GM20000 (cell line): ENCODE measurements around the gene ASTN2.

Experiments
- DNase-seq: peaks from one replicate; pipeline ENCODE4 v3.0.0; 2012; ENCODE audit warnings: low spot score
- TF ChIP-seq, protein P1 (sequence below): IDR thresholded peaks from 2 replicates; pipeline ENCODE4 v1.5.1; 2012; ENCODE audit warnings: mild to moderate bottlenecking, control low read depth; ENCODE audit errors: extremely low read depth, missing control alignments

The ASTN2 gene

GRCh38 chr9:117123729-117124128 lies 291.1 kb downstream of the ASTN2 start:
- TF ChIP-seq, protein P1, sequence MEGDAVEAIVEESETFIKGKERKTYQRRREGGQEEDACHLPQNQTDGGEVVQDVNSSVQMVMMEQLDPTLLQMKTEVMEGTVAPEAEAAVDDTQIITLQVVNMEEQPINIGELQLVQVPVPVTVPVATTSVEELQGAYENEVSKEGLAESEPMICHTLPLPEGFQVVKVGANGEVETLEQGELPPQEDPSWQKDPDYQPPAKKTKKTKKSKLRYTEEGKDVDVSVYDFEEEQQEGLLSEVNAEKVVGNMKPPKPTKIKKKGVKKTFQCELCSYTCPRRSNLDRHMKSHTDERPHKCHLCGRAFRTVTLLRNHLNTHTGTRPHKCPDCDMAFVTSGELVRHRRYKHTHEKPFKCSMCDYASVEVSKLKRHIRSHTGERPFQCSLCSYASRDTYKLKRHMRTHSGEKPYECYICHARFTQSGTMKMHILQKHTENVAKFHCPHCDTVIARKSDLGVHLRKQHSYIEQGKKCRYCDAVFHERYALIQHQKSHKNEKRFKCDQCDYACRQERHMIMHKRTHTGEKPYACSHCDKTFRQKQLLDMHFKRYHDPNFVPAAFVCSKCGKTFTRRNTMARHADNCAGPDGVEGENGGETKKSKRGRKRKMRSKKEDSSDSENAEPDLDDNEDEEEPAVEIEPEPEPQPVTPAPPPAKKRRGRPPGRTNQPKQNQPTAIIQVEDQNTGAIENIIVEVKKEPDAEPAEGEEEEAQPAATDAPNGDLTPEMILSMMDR: no peak

GRCh38 chr9:117122953-117123352 lies 291.9 kb downstream of the ASTN2 start:
- DNase-seq: no peak
- TF ChIP-seq, protein P1: no peak

More at GRCh38 chr9:117123729-117124128, 291.1 kb downstream of the ASTN2 start:
- DNase-seq: no peak

DNA sequence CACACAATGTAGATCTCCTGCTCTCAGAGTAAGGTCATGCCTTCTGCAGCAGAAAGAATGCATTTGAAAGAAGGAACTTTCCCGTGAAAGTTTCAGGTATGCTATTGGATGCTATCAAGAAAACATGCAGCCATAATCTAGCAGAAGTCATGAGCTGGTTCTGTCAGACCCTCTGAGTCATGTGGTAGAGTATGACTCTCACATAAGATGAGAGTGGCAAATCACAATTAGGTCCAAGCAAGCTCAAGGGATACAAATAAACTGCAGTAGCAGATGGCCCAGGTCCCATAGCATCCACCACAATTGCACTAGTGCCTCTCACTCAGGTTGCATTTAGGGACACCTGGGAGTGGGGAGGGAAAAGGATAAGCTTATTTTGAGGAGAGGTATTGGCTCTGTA lies 292.8 kb downstream of the ASTN2 start:
- no peak for DNase-seq
- TF ChIP-seq, protein P1: no peak

DNA sequence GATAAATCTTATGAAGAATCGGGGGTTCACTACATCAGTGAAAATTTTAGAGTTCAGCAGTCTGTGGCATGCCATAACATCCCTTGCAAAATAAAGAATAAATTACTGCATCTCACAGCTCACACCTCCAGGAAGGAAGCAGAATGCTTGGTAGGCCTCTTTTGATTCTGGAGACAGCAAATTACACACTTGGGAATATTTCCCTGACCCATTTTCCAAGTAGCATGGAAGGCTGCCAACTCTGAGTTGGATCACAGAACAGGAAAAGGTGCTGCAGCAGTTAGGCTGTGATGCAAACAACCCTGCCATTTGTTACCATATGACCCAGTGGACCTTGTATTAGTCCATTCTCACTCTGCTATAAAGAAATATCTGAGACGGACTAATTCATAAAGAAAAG lies 293.5 kb downstream of the ASTN2 start:
- TF ChIP-seq, protein P1: no peak
- DNase-seq: no peak

DNA sequence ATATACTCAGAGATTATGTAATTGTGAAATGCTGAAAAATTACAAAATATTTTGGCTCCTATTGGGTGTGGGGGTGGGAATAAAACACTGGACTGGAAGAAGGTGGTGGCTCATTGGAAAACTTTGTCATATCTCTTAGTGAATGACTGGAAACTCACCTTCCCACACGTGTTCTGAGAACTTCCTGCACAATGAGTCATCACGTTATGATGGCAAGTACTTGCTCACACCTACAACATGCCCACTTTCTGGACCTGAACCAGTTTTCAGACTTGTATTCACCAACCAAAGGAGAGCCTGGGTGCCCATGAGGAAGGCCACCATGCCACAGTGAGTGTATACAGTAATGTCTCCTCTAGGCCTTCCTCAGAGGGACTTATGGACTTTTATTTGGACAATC lies 294.8 kb downstream of the ASTN2 start:
- TF ChIP-seq, protein P1: no peak
- no peak for DNase-seq

DNA sequence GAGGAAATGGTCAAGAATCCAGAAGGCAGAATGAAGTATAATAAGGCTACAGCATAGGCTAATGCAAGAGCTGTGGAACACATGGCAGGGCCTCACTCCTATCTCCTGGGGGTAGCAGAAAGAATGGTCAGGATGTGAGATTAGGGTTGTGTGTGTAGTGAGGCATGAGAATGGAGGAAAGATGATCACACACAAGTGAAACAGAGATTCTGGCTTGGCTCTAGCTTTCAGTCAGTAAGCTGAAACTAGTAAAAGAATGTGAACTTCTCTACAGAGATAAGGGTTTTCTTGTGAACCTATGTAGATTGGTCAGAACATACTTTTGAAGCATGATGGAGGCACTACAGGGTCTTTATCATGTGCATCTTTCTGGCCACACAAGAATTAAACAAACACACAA lies 298.8 kb downstream of the ASTN2 start:
- TF ChIP-seq, protein P1: no peak
- peak; percentile 9 for DNase-seq

GRCh38 chr9:117114768-117115167 lies 300.1 kb downstream of the ASTN2 start:
- TF ChIP-seq, protein P1: no peak
- DNase-seq: no peak
